Testis (tissue), 3 donors: ENCODE measurements around the gene SLC9A2. TPM values are rescaled to one million over a fixed set of nuclear protein-coding genes. Genes with fewer than 3 reads are reported as not detected.

Source experiments
- DNase-seq: peaks from one replicate; pipeline ENCODE4 v3.0.0-alpha.2; 2019
- H3K27ac ChIP-seq, 2 donors: fragments of 200-600 bp; sonication (generic); one replicate each; pipeline ENCODE4 v1.5.1; 2019
- H3K27me3 ChIP-seq: fragments of 200-600 bp; sonication (generic); one replicate; pipeline ENCODE4 v1.5.1; 2019
- H3K36me3 ChIP-seq: fragments of 200-600 bp; sonication (generic); one replicate; pipeline ENCODE4 v1.5.1; 2017; ENCODE audit warnings: low read depth; ENCODE audit errors: missing control alignments
- H3K4me1 ChIP-seq: fragments of 200-600 bp; sonication (generic); one replicate; pipeline ENCODE4 v1.5.1; 2019
- H3K4me3 ChIP-seq, 2 donors: fragments of 200-600 bp; sonication (generic); one replicate each; pipeline ENCODE4 v1.5.1; 2017 to 2019
- H3K9me3 ChIP-seq: fragments of 200-600 bp; sonication (generic); one replicate; pipeline ENCODE4 v1.5.1; 2017
- POLR2A ChIP-seq: fragments of 450-650 bp; IDR thresholded peaks from one replicate; pipeline ENCODE4 v1.6.1; 2017; ENCODE audit warnings: antibody characterized with exemption, mild to moderate bottlenecking, moderate library complexity
- WGBS, 2 donors: methylation state at CpG; one replicate each; pipeline ENCODE4 v1.1.5; 2018; 5-methylcytosine and 5-hydroxymethylcytosine counted together
- intact Hi-C: fragments of 100-400 bp; cut with DNase I; formaldehyde crosslinking; loops from one replicate; pipeline ENCODE4 v1.15.1; 2023; ENCODE audit warnings: low total_unique reads
- polyA plus RNA-seq: library from polyadenylated mRNA; stranded (reverse); fragments of 350-450 nt; fragmentation: Illumina TruSeq; extraction: RNeasy Lipid Tissue Mini Kit (QIAGEN cat#74804); gene quantifications from one replicate; pipeline ENCODE4 v1.2.3, GENCODE V29; 2014; ENCODE audit warnings: low read depth, low replicate concordance; ENCODE audit not compliant: insufficient read depth
- total RNA-seq, 2 donors: library from RNA; depleted of rRNA; stranded (reverse); fragments of >200 nt; gene quantifications; one replicate each; pipeline ENCODE4 v1.2.3, GENCODE V29; 2016
- TF ChIP-seq, protein P1 (sequence below), 3 experiments: fragments of 450-650 bp in 2 of 3; fragments of 200-600 bp in 1 of 3; sonication (generic) in 1 of 3; IDR thresholded peaks; one replicate each; pipeline ENCODE4 v1.5.1; 2016 to 2019; ENCODE audit warnings: antibody characterized with exemption in 3 of 3, mild to moderate bottlenecking in 2 of 3, moderate library complexity in 1 of 3

SLC9A2 gene
- total and polyA plus RNA-seq, 3 donors from 2014 or later = 8.4 to 16.3 (median 9.4) TPM

DNA sequence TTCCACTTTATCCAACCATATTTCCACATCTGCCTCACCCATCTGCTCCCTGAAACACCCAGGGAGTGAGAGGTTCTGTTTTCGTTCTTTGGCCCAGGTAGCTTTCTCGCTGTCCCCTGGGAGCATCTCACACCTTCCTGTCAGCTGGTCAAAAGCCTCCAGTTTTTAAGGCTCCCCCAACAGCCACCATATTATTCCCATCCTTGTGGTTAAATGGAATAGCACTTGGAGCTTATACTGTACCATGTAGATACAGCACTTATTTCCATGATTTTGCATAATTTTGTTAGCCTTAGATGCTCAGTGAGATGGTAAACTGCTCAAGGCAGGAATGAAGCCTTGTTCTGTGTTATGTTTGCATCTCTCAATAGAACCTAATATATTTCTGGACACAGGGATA is 84.0 kb downstream of the SLC9A2 start:
- H3K27me3 ChIP-seq = no peaks in the 10 kb centered on the region
- no peaks in the 10 kb centered on the region for H3K36me3 ChIP-seq
- H3K4me3 ChIP-seq = no peak overlapping the region
- H3K27ac ChIP-seq = no peak overlapping the region
- intact Hi-C loops = no loop called here
- no peak for DNase-seq
- WGBS, 2 donors = 83 to 88% methylated on average over 2 of the region's 2 CpGs
- no peaks in the 10 kb centered on the region for H3K9me3 ChIP-seq
- no peaks in the 10 kb centered on the region for H3K4me1 ChIP-seq
- TF ChIP-seq POLR2A = no peak
- TF ChIP-seq, protein P1, sequence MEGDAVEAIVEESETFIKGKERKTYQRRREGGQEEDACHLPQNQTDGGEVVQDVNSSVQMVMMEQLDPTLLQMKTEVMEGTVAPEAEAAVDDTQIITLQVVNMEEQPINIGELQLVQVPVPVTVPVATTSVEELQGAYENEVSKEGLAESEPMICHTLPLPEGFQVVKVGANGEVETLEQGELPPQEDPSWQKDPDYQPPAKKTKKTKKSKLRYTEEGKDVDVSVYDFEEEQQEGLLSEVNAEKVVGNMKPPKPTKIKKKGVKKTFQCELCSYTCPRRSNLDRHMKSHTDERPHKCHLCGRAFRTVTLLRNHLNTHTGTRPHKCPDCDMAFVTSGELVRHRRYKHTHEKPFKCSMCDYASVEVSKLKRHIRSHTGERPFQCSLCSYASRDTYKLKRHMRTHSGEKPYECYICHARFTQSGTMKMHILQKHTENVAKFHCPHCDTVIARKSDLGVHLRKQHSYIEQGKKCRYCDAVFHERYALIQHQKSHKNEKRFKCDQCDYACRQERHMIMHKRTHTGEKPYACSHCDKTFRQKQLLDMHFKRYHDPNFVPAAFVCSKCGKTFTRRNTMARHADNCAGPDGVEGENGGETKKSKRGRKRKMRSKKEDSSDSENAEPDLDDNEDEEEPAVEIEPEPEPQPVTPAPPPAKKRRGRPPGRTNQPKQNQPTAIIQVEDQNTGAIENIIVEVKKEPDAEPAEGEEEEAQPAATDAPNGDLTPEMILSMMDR (IDR thresholded peaks at IDR 0.05) = no peak

DNA sequence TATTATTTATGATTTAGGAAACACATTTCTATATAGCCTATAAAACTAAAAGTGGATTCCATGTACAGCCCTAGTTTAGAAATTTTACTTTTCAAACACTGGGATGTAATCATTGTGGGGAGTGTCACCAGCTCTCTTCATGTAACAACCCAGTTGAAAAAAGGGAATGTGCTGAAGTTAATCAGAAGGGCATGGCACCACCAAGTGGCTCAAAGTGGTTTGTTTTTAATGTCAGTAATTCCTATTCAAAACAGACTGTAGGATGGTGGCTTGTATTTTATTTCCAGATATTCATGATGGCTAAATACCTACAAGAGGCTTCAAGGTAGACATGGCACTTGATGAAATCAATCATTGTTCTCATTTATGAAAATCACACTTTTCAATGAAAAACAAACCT is 84.4 kb downstream of the SLC9A2 start:
- Histone ChIP-seq H3K4me3 (no peak overlapping the region), H3K36me3 (no peaks in the 10 kb centered on the region), H3K9me3 (no peaks in the 10 kb centered on the region), H3K4me1 (no peaks in the 10 kb centered on the region), H3K27ac (no peak overlapping the region), H3K27me3 (no peaks in the 10 kb centered on the region)
- intact Hi-C loops = no loop called here
- peak; percentile 35 for DNase-seq
- TF ChIP-seq, protein P1 (IDR thresholded peaks at IDR 0.05) = peak in 1 of 3 experiments; percentile 22
- no peak for TF ChIP-seq POLR2A

DNA sequence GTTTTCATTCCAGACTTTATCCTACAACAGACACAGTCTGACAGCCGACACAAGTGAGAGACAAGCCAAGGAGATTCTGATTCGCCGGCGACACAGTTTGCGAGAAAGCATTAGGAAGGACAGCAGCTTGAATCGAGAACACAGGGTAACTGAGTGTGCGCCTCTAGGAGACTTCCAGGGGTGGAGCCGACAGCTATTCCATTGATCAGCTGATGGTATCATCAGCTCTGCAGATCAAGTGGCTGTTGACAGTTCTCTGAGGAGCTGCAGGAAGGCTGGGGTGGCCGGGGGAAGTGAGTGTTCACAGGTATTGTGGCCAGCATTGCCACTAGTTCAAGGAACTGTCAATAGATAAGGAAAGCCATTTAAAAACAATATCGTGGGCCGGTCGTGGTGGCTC is 85.2 kb downstream of the SLC9A2 start:
- no peaks in the 10 kb centered on the region for H3K4me1 ChIP-seq
- no peak for DNase-seq
- H3K27me3 ChIP-seq = no peaks in the 10 kb centered on the region
- intact Hi-C loops = no loop called here
- no peaks in the 10 kb centered on the region for H3K36me3 ChIP-seq
- TF ChIP-seq, protein P1 (IDR thresholded peaks at IDR 0.05) = no peak
- TF ChIP-seq POLR2A = no peak
- no peak overlapping the region for H3K27ac ChIP-seq
- H3K4me3 ChIP-seq = no peak overlapping the region
- 64 to 71% methylated on average over 12 of the region's 12 CpGs for WGBS, 2 donors
- no peaks in the 10 kb centered on the region for H3K9me3 ChIP-seq

DNA sequence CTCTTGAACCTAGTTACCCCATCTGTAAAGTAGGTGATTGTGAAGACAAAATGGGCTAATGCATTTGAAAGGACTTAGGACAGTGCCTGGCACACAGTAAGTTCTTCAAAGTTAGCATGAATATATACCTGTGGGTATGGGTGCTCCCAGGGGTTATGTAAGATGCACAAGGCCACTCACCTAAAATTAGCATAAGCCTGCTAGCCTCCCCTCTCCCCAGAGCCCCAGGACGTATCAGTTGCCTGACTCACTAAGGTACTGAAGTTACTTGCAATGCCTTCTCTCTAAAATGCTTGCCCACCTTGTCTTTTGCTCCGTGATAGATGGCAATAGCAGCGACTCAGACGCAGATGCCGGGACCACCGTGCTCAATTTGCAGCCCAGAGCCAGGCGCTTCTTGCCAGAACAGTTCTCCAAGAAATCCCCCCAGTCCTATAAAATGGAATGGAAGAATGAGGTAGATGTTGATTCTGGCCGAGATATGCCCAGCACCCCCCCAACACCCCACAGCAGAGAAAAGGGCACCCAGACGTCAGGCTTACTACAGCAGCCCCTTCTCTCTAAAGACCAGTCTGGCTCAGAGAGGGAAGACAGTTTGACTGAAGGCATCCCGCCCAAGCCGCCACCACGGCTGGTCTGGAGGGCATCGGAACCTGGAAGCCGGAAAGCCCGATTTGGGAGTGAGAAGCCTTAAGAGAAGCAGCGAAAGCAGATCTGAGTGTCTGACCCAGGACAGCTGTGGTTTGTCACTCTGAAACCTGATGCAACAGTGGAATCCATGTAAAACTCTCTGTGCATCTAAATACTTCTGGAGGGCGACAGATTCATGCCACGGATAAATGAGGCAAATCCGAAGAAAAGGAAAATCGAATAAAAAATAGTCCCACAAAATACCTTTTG is 88.7 kb downstream of the SLC9A2 start:
- H3K27me3 ChIP-seq = no peaks in the 10 kb centered on the region
- no peaks in the 10 kb centered on the region for H3K9me3 ChIP-seq
- H3K4me3 ChIP-seq = no peak overlapping the region
- no peaks in the 10 kb centered on the region for H3K4me1 ChIP-seq
- DNase-seq = no peak
- H3K36me3 ChIP-seq = no peaks in the 10 kb centered on the region
- intact Hi-C loops = no loop called here
- 61 to 74% methylated on average over 19 to 20 of the region's 20 CpGs for WGBS, 2 donors
- TF ChIP-seq, protein P1 (IDR thresholded peaks at IDR 0.05) = no peak
- TF ChIP-seq POLR2A = no peak
- no peak overlapping the region for H3K27ac ChIP-seq
